Hepatocyte (in vitro differentiated cells): ENCODE data around the gene TMEM256. TPM values are rescaled to one million over a fixed set of nuclear protein-coding genes. Genes with fewer than 3 reads are reported as not detected.

Experiments used
- DNase-seq: peaks from one replicate; pipeline ENCODE4 v3.0.0-alpha.2; 2016; ENCODE audit warnings: low spot score
- H2AFZ ChIP-seq: fragments of 200-600 bp; sonication (generic); 2 replicates; pipeline ENCODE4 v1.6.0; 2016; ENCODE audit warnings: antibody characterized with exemption, mild to moderate bottlenecking
- H3K27ac ChIP-seq: fragments of 200-600 bp; sonication (generic); 2 replicates; pipeline ENCODE4 v1.5.1; 2016; ENCODE audit warnings: mild to moderate bottlenecking
- H3K27me3 ChIP-seq: fragments of 200-600 bp; sonication (generic); 2 replicates; pipeline ENCODE4 v1.6.1; 2016
- H3K36me3 ChIP-seq: fragments of 200-600 bp; sonication (generic); replicated peaks from 2 replicates; pipeline ENCODE4 v1.5.1; 2016; ENCODE audit warnings: low read depth; ENCODE audit not compliant: insufficient read depth
- H3K4me1 ChIP-seq: fragments of 200-600 bp; sonication (generic); 2 replicates; pipeline ENCODE4 v1.5.1; 2016; ENCODE audit warnings: mild to moderate bottlenecking, moderate library complexity; ENCODE audit not compliant: insufficient read depth
- H3K4me2 ChIP-seq: fragments of 200-600 bp; sonication (generic); 2 replicates; pipeline ENCODE4 v1.6.0; 2016
- H3K4me3 ChIP-seq: fragments of 200-600 bp; sonication (generic); 2 replicates; pipeline ENCODE4 v1.5.1; 2016; ENCODE audit warnings: mild to moderate bottlenecking
- H3K79me2 ChIP-seq: fragments of 200-600 bp; sonication (generic); 2 replicates; pipeline ENCODE4 v1.6.0; 2017; ENCODE audit warnings: mild to moderate bottlenecking
- H3K9me2 ChIP-seq: fragments of 200-600 bp; sonication (generic); replicated peaks from 2 replicates; pipeline ENCODE4 v1.6.0; 2017; ENCODE audit warnings: mild to moderate bottlenecking; ENCODE audit not compliant: insufficient read depth
- H3K9me3 ChIP-seq: fragments of 200-600 bp; sonication (generic); 2 replicates; pipeline ENCODE4 v1.5.1; 2016; ENCODE audit warnings: low read depth, mild to moderate bottlenecking
- H4K20me1 ChIP-seq: fragments of 200-600 bp; sonication (generic); 2 replicates; pipeline ENCODE4 v1.6.0; 2016; ENCODE audit warnings: mild to moderate bottlenecking; ENCODE audit not compliant: insufficient read depth, poor library complexity, severe bottlenecking
- CTCF ChIP-seq: fragments of 200-600 bp; sonication (generic); IDR thresholded peaks from 2 replicates; pipeline ENCODE4 v1.5.1; 2016; ENCODE audit warnings: antibody characterized with exemption, mild to moderate bottlenecking; ENCODE audit not compliant: poor library complexity
- EZH2 ChIP-seq: fragments of 200-600 bp; sonication (generic); IDR thresholded peaks from 2 replicates; pipeline ENCODE4 v1.6.1; 2016; ENCODE audit warnings: antibody characterized with exemption, mild to moderate bottlenecking, borderline replicate concordance
- EZH2phosphoT487 ChIP-seq: fragments of 200-600 bp; sonication (generic); IDR thresholded peaks from one replicate; pipeline ENCODE4 v1.6.1; 2018; ENCODE audit warnings: antibody characterized with exemption, mild to moderate bottlenecking, low read depth, moderate library complexity; ENCODE audit not compliant: unreplicated experiment, severe bottlenecking
- WGBS: methylation state at CpG from one replicate; pipeline ENCODE4 v1.1.6; 2016; ENCODE audit warnings: low lambda C conversion rate; ENCODE audit errors: missing lambda C conversion rate; 5-methylcytosine and 5-hydroxymethylcytosine counted together
- polyA plus RNA-seq: library from polyadenylated mRNA; unstranded; fragments of >200 nt; fragmentation: Nextera tagmentation; extraction: Ambion mirVana; gene quantifications from 2 replicates; pipeline ENCODE4 v1.2.1, GENCODE V29; 2016
- total RNA-seq: library from RNA; depleted of rRNA; stranded (reverse); fragments of >200 nt; gene quantifications from 2 replicates; pipeline ENCODE4 v1.2.3, GENCODE V29; 2014

TMEM256 gene
- total and polyA plus RNA-seq, 2 experiments from 2014 or later = 105 to 118 TPM

GRCh38 chr17:7391307-7391706 is 12.6 kb downstream of the TMEM256 start:
- Histone ChIP-seq H3K4me1 (peaks cover 9% of the 10 kb centered on the region), H3K27me3 (no peaks in the 10 kb centered on the region), H2AFZ (no peak overlapping the region), H3K79me2 (peaks cover 10% of the 10 kb centered on the region), H3K4me2 (no peak overlapping the region), H3K27ac (no peak overlapping the region), H4K20me1 (no peaks in the 10 kb centered on the region), H3K9me3 (no peaks in the 10 kb centered on the region), H3K4me3 (no peak overlapping the region), H3K36me3 (no peaks in the 10 kb centered on the region), H3K9me2 (no peaks in the 10 kb centered on the region)
- DNase-seq = no peak
- TF ChIP-seq CTCF = no peak
- WGBS = 69% methylated on average over 2 of the region's 2 CpGs

- no peaks in the 10 kb centered on the region for H3K9me2 ChIP-seq
- TF ChIP-seq EZH2phosphoT487 (no peak), CTCF (no peak), EZH2 (no peak)
- H3K9me3 ChIP-seq = no peaks in the 10 kb centered on the region
- H3K36me3 ChIP-seq = no peaks in the 10 kb centered on the region
- H3K4me1 ChIP-seq = peaks cover 9% of the 10 kb centered on the region
- no peak overlapping the region for H3K4me2 ChIP-seq
- WGBS = 87% methylated on average over 19 of the region's 19 CpGs
- no peaks in the 10 kb centered on the region for H4K20me1 ChIP-seq
- no peak overlapping the region for H3K27ac ChIP-seq
- DNase-seq = no peak
- no peaks in the 10 kb centered on the region for H3K27me3 ChIP-seq
- H3K4me3 ChIP-seq = no peak overlapping the region
- H2AFZ ChIP-seq = no peak overlapping the region
- H3K79me2 ChIP-seq = peaks cover 10% of the 10 kb centered on the region
Observed at GRCh38 chr17:7389924-7390910, 13.7 kb downstream of the TMEM256 start.

DNA sequence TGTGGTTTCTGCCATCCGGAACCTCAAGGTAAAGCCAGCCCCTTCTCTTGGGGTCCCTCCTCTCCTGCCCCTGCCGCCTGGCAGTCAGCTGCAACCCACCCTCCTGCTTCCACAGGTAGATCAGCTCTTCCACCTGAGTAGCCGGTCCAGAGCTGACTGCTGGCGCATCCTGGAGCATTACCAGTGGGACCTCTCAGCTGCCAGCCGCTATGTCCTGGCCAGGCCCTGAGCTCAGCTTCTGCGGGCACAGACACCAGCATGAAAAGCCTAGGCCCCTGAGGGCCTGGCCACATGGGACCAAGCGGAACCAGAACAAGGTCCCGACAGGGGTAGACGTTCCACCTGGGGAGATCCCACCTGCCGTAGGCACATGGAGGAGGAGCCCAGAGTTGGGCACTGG is 15.0 kb downstream of the TMEM256 start:
- 98% methylated on average over 10 of the region's 10 CpGs for WGBS

More for the DNA sequence above, 15.0 kb downstream of the TMEM256 start:
- no peaks in the 10 kb centered on the region for H3K27me3 ChIP-seq
- no peaks in the 10 kb centered on the region for H4K20me1 ChIP-seq
- H3K27ac ChIP-seq = no peak overlapping the region
- DNase-seq = no peak
- H3K9me2 ChIP-seq = no peaks in the 10 kb centered on the region
- H3K4me2 ChIP-seq = no peak overlapping the region
- no peak overlapping the region for H3K4me3 ChIP-seq
- no peaks in the 10 kb centered on the region for H3K9me3 ChIP-seq
- peaks cover 8% of the 10 kb centered on the region for H3K79me2 ChIP-seq
- TF ChIP-seq EZH2phosphoT487 (no peak), EZH2 (no peak), CTCF (no peak)
- peaks cover 9% of the 10 kb centered on the region for H3K4me1 ChIP-seq
- H2AFZ ChIP-seq = no peak overlapping the region
- no peaks in the 10 kb centered on the region for H3K36me3 ChIP-seq
